GM12801 (cell line): ENCODE measurements around the gene APBA2.

Experiments used
- TF ChIP-seq, protein P1 (sequence below): IDR thresholded peaks from one replicate; pipeline ENCODE4 v1.5.1; 2011; ENCODE audit warnings: control low read depth; ENCODE audit not compliant: insufficient read length; ENCODE audit errors: extremely low read depth

APBA2 gene

DNA sequence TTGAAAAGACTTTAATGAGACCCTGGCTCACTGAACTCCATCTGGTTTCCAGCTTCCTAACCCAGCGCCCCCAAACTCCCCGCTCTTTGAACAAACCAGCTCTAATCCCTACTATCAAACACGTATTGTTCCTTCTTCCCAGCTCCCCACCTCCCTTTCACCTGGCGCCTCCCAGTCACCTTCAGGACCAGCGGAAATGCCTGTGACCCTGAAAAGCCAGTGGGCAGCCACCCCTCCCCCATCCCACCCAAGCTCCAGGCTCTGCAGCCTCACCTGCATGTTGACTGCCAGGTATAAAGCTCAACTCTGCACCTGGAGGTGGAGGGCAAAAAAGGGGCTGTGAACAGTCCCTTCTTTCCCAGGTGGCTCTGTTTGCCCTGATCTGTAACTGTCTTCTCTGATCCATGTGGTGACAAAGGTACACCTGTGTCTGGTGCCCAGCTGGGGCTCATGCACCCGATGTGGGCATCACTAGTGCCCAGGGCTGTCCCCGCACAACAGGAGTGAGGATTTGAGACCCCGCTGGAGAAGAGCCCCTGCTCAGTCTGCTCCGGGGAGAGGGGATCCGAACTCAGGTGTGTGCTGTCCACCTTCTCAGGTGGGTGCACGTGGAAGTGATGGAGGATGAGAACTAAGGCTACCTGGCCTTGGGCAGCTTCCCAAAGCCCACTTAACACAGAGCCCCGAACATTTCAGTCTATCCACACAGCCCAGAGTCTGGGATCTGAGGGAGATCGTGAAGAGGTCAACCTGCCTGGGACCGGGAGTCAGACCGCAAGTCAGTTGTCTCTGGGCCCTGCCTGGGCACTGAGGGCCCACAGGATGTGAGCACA is 254.9 kb downstream of the APBA2 start:
- TF ChIP-seq, protein P1, sequence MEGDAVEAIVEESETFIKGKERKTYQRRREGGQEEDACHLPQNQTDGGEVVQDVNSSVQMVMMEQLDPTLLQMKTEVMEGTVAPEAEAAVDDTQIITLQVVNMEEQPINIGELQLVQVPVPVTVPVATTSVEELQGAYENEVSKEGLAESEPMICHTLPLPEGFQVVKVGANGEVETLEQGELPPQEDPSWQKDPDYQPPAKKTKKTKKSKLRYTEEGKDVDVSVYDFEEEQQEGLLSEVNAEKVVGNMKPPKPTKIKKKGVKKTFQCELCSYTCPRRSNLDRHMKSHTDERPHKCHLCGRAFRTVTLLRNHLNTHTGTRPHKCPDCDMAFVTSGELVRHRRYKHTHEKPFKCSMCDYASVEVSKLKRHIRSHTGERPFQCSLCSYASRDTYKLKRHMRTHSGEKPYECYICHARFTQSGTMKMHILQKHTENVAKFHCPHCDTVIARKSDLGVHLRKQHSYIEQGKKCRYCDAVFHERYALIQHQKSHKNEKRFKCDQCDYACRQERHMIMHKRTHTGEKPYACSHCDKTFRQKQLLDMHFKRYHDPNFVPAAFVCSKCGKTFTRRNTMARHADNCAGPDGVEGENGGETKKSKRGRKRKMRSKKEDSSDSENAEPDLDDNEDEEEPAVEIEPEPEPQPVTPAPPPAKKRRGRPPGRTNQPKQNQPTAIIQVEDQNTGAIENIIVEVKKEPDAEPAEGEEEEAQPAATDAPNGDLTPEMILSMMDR: no peak

DNA sequence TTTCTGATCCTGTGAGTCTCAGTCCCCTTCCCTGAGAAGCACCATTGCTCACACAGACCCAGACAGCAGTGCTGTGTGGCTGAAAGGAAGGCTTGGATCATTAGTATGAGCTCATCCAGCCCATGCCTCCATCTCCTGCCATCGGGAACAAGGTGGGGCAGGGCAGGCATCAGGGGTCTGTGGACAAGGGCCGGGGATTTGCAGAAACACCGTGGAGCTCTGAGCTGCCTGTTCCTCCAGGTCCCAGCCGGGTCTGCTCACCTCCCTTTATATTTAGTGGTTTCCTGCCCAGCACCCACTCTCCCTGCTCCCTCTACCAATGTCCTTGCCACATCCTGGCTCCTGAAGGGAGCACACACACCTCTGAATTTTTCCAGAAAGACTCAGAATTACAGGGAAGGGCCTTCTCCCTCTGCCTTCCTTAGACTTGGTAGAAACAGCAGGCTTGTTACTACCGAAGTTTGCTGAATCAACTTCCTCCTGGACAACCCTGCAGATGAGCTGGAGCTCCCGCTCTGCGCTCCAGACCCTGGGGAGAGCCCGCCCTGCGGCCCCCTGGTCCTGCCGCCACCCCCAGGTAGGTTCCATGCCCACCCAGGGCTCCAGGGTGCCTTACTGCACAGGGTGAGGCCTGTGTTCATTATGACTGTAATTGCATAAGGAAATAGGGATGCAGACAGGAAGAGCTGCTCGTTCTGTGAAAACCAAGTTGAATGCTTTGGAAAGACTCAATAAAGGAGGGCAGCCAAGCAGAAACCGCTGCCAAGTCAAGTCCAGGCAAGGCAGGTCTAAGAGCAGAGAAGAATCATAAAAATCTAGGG is 255.7 kb downstream of the APBA2 start:
- TF ChIP-seq, protein P1: no peak

DNA sequence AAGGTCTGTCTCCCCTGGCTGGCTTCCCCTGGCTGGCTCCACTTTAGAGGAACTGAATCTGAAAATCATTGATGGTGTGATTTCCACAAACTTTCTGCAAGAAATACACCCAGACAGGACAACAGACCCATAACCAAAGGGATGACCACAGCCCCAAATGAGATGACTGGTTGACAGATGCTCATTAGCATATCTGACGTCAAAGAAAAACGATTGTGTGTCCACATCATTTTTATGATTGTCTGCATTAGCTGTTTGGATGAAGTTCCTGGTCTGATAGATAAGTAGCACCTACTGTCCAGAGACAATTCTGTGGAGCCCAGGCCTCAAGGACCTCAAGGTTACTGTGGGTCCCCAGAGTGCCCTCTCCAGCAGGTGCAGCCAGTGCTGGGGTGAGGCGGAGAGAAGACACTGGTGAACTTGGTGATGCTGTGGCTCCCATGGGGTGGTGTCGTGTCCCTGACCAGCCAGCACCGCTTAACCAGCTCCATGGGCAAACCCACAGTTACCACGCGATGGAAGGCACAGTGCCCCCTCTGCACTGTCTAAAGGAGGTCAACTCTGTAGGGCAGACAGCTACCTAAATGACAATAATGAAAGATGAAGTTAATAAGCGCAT is 256.5 kb downstream of the APBA2 start:
- TF ChIP-seq, protein P1: no peak

DNA sequence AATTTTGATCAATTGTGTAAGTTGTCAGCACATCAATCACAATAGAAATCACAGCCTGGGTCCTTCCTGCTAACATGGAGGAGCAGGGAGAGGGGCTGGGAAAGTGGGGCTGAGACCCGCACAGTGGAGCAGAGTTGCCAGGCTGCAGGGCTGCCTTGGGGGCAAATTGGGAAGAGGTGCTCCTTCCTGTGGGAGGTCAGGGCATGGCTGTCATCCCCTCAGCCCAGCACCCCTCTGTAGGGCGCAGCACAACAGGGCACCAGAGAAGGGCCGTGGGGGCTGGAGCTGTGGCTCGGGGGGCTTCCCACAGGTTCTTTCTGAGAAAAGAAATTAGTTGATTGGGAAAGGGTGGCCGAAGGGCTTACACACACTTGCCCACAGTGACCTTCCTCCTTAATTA is 257.5 kb downstream of the APBA2 start:
- TF ChIP-seq, protein P1: no peak

DNA sequence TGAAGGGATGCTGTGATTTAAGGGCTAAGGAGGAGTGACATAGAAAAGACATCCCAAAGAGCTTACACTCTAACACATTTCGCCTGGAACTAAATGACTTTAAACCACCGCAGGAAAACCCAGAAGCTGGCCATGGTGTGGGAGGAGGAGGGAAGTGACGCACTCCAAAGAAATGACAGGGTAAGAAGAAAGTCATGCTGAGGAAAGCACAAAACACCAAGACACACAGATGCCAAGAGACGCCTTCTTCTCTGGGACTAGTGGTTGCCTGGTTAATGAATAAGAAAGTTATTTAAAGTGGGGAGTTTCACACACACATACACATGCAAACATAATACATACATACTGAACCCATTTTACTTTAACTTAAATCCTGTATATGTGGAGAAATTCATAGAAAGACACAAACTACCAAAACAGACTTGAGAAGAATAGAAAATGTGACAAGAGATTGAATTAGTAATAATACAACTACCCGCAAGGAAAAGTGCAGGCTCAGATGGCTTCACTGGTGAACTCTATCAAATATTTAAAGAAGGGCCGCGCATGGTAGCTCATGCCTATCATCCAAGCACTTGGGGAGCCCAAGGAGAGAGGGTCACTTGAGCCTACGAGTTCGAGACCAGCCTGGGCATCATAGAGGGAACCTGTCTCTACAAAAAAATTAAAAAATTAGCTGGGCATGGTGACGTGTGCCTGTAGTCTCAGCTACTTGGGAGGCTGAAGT is 258.3 kb downstream of the APBA2 start:
- TF ChIP-seq, protein P1: no peak

DNA sequence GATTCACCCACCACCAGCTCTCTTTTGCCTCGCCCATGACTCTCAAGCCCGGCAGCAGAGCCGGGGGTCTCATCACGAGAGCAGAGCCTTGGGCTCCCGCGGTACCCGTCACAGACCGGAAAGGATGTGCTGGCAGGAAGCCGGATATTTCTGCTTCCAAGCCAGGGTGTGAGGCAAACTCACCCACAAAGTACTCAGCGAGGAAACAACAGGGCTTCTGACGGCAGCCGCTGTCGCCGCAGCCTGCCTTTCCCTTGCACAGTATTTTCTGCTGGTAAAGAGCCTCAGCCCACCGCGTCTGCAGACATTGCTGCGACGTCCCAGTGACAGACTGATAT is 263.9 kb downstream of the APBA2 start:
- TF ChIP-seq, protein P1: no peak
